CD4-positive, alpha-beta memory T cell (primary cell): ENCODE results near the gene AGK. TPM values are rescaled to one million over a fixed set of nuclear protein-coding genes. Genes with fewer than 3 reads are reported as not detected.

Experiments used
- CTCF ChIA-PET: fragments of 350-600 bp; sonication (Branson Sonifier 250); formaldehyde crosslinking; loops from one replicate; lab custom pipeline; 2021; ENCODE audit warnings: inconsistent platforms; ENCODE audit not compliant: partially characterized antibody; lab: Charles Lee
- POLR2A ChIA-PET: fragments of 350-600 bp; sonication (Branson Sonifier 250); formaldehyde crosslinking; loops from one replicate; lab custom pipeline; 2021; ENCODE audit not compliant: partially characterized antibody; lab: Charles Lee
- DNase-seq, 5 donors: peaks; one replicate each; pipeline versions ENCODE4 v3.0.0 to v3.0.0-alpha.2; 2020 to 2022; ENCODE audit warnings: mixed read lengths in 1 of 5
- H3K27ac ChIP-seq: one replicate; pipeline ENCODE4 v1.7.0; 2013; ENCODE audit warnings: low read depth, low read length
- H3K27me3 ChIP-seq: 2 replicates; pipeline ENCODE4 v1.7.0; 2013; ENCODE audit warnings: mild to moderate bottlenecking, low read length, moderate library complexity; ENCODE audit not compliant: insufficient read depth
- H3K36me3 ChIP-seq: 2 replicates; pipeline ENCODE4 v1.7.0; 2013; ENCODE audit warnings: mild to moderate bottlenecking, low read length, moderate library complexity; ENCODE audit not compliant: insufficient read depth
- H3K4me1 ChIP-seq: 2 replicates; pipeline ENCODE4 v1.7.0; 2013; ENCODE audit warnings: mild to moderate bottlenecking, low read length, moderate library complexity; ENCODE audit not compliant: insufficient read depth
- H3K4me3 ChIP-seq, 2 donors: one replicate each; pipeline ENCODE4 v1.7.0; 2013; ENCODE audit warnings: low read length in 2 of 2, mild to moderate bottlenecking in 1 of 2
- H3K9me3 ChIP-seq, 2 donors: one replicate each; pipeline ENCODE4 v1.7.0; 2013; ENCODE audit warnings: low read length in 2 of 2, control low read depth in 1 of 2; ENCODE audit not compliant: control insufficient read depth in 1 of 2
- H3K27ac Mint-ChIP-seq, 7 donors: one replicate each; pipeline ENCODE4 v1.8.0; 2020 to 2021; ENCODE audit warnings: mixed read lengths in 7 of 7, mild to moderate bottlenecking in 6 of 7, inconsistent platforms in 3 of 7, moderate library complexity in 3 of 7
- H3K27me3 Mint-ChIP-seq, 2 donors: one replicate each; pipeline ENCODE4 v1.8.0; 2020 to 2021; ENCODE audit warnings: mixed read lengths in 2 of 2
- H3K36me3 Mint-ChIP-seq, 2 donors: one replicate each; pipeline ENCODE4 v1.8.0; 2020 to 2021; ENCODE audit warnings: mixed read lengths in 2 of 2, inconsistent platforms in 1 of 2, mild to moderate bottlenecking in 1 of 2
- H3K4me1 Mint-ChIP-seq, 4 donors: one replicate each; pipeline ENCODE4 v1.8.0; 2020 to 2021; ENCODE audit warnings: mixed read lengths in 4 of 4, mild to moderate bottlenecking in 1 of 4
- H3K4me3 Mint-ChIP-seq, 8 donors: one replicate each; pipeline ENCODE4 v1.8.0; 2020 to 2021; ENCODE audit warnings: mixed read lengths in 8 of 8, mild to moderate bottlenecking in 7 of 8, moderate library complexity in 6 of 8, inconsistent platforms in 3 of 8
- H3K9me3 Mint-ChIP-seq, 8 donors: one replicate each; pipeline ENCODE4 v1.8.0; 2020 to 2021; ENCODE audit warnings: mixed read lengths in 8 of 8, mild to moderate bottlenecking in 5 of 8, inconsistent platforms in 3 of 8, moderate library complexity in 1 of 8
- intact Hi-C: fragments of 100-400 bp; cut with micrococcal nuclease; formaldehyde crosslinking; loops from one replicate; pipeline ENCODE4 v1.15.1; 2023
- polyA plus RNA-seq, 2 donors: library from polyadenylated mRNA; unstranded; fragments of 300-500 nt; fragmentation: Illumina TruSeq; gene quantifications; one replicate each; pipeline ENCODE4 v1.2.3, GENCODE V29; 2021
- total RNA-seq, 2 experiments: library from RNA; stranded (reverse); gene quantifications; one replicate each; pipeline ENCODE4 v1.2.3, GENCODE V29; 2021

Gene AGK
- total and polyA plus RNA-seq, 4 experiments from 2014 or later = 28.1 to 33.8 (median 29.2) TPM

- CTCF ChIA-PET = interaction anchor here (0.9 kb wide), 1 partner anchor 18 kb away, joined by 7 read pairs; no protein-coding TSS in a partner anchor
- no peaks in the 10 kb centered on the region for H3K27me3 Mint-ChIP-seq
Observed at GRCh38 chr7:141673346-141673745, 122.1 kb downstream of the AGK start.

GRCh38 chr7:141674171-141674671 is 123.0 kb downstream of the AGK start:
- Histone ChIP-seq H3K4me1 (no peaks in the 10 kb centered on the region), H3K9me3 (no peaks in the 10 kb centered on the region), H3K27ac (no peak overlapping the region), H3K36me3 (peaks cover 6% of the 10 kb centered on the region), H3K27me3 (no peaks in the 10 kb centered on the region), H3K4me3 (no peak overlapping the region)
- CTCF ChIA-PET = interaction anchor here (0.8 kb wide), 1 partner anchor 140 kb away, joined by 3 read pairs; no protein-coding TSS in a partner anchor
- Mint-ChIP-seq H3K27me3 (no peaks in the 10 kb centered on the region), H3K4me1 (no peaks in the 10 kb centered on the region), H3K36me3 (peaks cover 23 to 45% of the 10 kb centered on the region in 2 donors), H3K27ac (peak overlapping the region in 2 of 7 donors; percentile 47 to 51), H3K4me3 (no peak overlapping the region), H3K9me3 (no peaks in the 10 kb centered on the region)
- intact Hi-C loops = no loop called here
- POLR2A ChIA-PET = no interaction called here
- no peak for DNase-seq

More at GRCh38 chr7:141673346-141673745, 122.1 kb downstream of the AGK start:
- Mint-ChIP-seq H3K4me3 (no peak overlapping the region), H3K36me3 (peaks cover 19 to 49% of the 10 kb centered on the region in 2 donors), H3K27ac (no peak overlapping the region), H3K9me3 (no peaks in the 10 kb centered on the region), H3K4me1 (peaks cover 0 to 2% (median 0%) of the 10 kb centered on the region in 4 donors)
- H3K4me3 ChIP-seq = no peak overlapping the region
- no peak for DNase-seq
- no peaks in the 10 kb centered on the region for H3K9me3 ChIP-seq
- peaks cover 6% of the 10 kb centered on the region for H3K36me3 ChIP-seq
- H3K27ac ChIP-seq = no peak overlapping the region
- POLR2A ChIA-PET = no interaction called here
- intact Hi-C loops = no loop called here
- no peaks in the 10 kb centered on the region for H3K4me1 ChIP-seq
- no peaks in the 10 kb centered on the region for H3K27me3 ChIP-seq

- Histone ChIP-seq H3K27ac (no peak overlapping the region), H3K36me3 (peaks cover 6% of the 10 kb centered on the region), H3K27me3 (no peaks in the 10 kb centered on the region), H3K9me3 (no peaks in the 10 kb centered on the region), H3K4me3 (no peak overlapping the region), H3K4me1 (no peaks in the 10 kb centered on the region)
- intact Hi-C loops = no loop called here
- H3K4me1 Mint-ChIP-seq = no peaks in the 10 kb centered on the region
- peak overlapping the region in 2 of 7 donors; percentile 32 to 51 for H3K27ac Mint-ChIP-seq
- CTCF ChIA-PET = interaction anchor here (0.8 kb wide), 1 partner anchor 141 kb away, joined by 3 read pairs; no protein-coding TSS in a partner anchor
- POLR2A ChIA-PET = no interaction called here
- peaks cover 23 to 45% of the 10 kb centered on the region in 2 donors for H3K36me3 Mint-ChIP-seq
- no peaks in the 10 kb centered on the region for H3K9me3 Mint-ChIP-seq
- H3K27me3 Mint-ChIP-seq = no peaks in the 10 kb centered on the region
- no peak for DNase-seq
- no peak overlapping the region for H3K4me3 Mint-ChIP-seq
Observed at GRCh38 chr7:141674702-141675101, 123.5 kb downstream of the AGK start.

DNA sequence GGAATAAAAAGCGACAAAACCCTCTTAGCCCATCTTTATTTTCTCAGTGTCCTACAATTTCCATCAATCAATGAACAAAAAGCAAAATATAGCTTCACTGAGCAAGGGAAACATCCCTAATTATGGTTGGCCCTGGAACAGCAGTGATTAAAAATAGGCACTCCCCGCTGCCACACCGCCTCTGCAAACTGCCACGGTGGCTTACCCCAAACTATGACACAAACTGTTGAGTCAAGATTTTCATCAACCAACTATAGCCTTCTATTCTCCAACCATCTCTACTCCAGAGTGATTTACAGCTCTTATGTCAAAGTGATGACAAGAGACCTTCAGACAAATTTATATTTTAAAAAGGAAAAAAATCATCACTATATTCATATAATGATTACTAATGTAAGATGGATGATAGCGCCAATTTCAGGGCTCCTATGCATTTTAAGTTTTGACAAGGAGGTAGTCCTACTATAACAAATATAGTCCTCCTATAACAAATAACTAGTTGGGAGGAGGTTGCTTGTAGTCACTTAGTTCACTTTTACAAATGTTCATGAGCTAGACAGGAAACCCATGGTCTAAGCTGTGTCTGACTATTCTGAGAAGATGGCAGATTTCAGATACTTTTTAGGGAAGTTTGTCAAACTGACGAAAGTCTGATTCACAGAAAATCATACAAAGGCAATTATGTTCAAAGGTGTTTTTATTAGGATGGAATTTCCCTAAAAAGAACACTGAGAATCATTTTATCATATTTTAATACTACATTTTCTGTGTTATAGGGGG is 124.4 kb downstream of the AGK start:
- Histone ChIP-seq H3K36me3 (peaks cover 4% of the 10 kb centered on the region), H3K9me3 (no peaks in the 10 kb centered on the region), H3K4me1 (no peaks in the 10 kb centered on the region), H3K4me3 (no peak overlapping the region), H3K27me3 (no peaks in the 10 kb centered on the region), H3K27ac (no peak overlapping the region)
- intact Hi-C loops = no loop called here
- peak overlapping the region in 1 of 7 donors; percentile 10 for H3K27ac Mint-ChIP-seq
- ChIA-PET CTCF (no interaction called here), POLR2A (no interaction called here)
- no peak overlapping the region for H3K4me3 Mint-ChIP-seq
- no peaks in the 10 kb centered on the region for H3K9me3 Mint-ChIP-seq
- H3K27me3 Mint-ChIP-seq = no peaks in the 10 kb centered on the region
- DNase-seq = no peak
- H3K36me3 Mint-ChIP-seq = peaks cover 27 to 51% of the 10 kb centered on the region in 2 donors
- peaks cover 0 to 4% (median 0%) of the 10 kb centered on the region in 4 donors for H3K4me1 Mint-ChIP-seq

DNA sequence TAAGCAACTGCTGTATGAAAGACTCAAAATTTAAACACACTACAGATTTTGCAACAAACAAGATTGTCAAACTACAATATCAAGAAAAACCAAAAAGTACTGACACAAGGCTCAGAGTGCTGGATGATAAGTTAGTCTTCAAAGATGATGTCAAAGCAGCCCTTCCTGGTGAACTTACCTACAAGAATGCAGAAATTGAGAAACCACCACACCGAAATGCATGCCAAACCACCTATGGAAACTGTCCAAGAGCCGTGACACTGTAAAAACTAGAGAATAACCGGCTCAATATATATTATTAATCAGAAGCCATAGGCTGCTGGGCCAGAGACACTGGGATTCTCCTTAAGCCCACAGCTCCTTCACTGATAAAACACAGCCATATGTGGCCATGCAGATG is 125.4 kb downstream of the AGK start:
- Histone ChIP-seq H3K4me3 (no peak overlapping the region), H3K9me3 (no peaks in the 10 kb centered on the region), H3K4me1 (no peaks in the 10 kb centered on the region), H3K36me3 (no peaks in the 10 kb centered on the region), H3K27me3 (no peaks in the 10 kb centered on the region), H3K27ac (no peak overlapping the region)
- CTCF ChIA-PET = no interaction called here
- peaks cover 0 to 6% (median 0%) of the 10 kb centered on the region in 4 donors for H3K4me1 Mint-ChIP-seq
- no peaks in the 10 kb centered on the region for H3K9me3 Mint-ChIP-seq
- H3K36me3 Mint-ChIP-seq = peaks cover 34 to 55% of the 10 kb centered on the region in 2 donors
- no peaks in the 10 kb centered on the region for H3K27me3 Mint-ChIP-seq
- POLR2A ChIA-PET = no interaction called here
- no peak for DNase-seq
- H3K27ac Mint-ChIP-seq = peak overlapping the region in 2 of 7 donors; percentile 4 to 25
- no peak overlapping the region for H3K4me3 Mint-ChIP-seq
- intact Hi-C loops = no loop called here

- Histone ChIP-seq H3K27ac (no peak overlapping the region), H3K4me1 (no peaks in the 10 kb centered on the region), H3K9me3 (no peaks in the 10 kb centered on the region), H3K27me3 (no peaks in the 10 kb centered on the region), H3K4me3 (no peak overlapping the region), H3K36me3 (no peaks in the 10 kb centered on the region)
- intact Hi-C loops = no loop called here
- H3K36me3 Mint-ChIP-seq = peaks cover 41 to 52% of the 10 kb centered on the region in 2 donors
- POLR2A ChIA-PET = no interaction called here
- H3K4me3 Mint-ChIP-seq = no peak overlapping the region
- CTCF ChIA-PET = no interaction called here
- no peaks in the 10 kb centered on the region for H3K27me3 Mint-ChIP-seq
- H3K9me3 Mint-ChIP-seq = no peaks in the 10 kb centered on the region
- DNase-seq = no peak
- peak overlapping the region in 1 of 7 donors; percentile 86 for H3K27ac Mint-ChIP-seq
- peaks cover 0 to 8% (median 0%) of the 10 kb centered on the region in 4 donors for H3K4me1 Mint-ChIP-seq
Observed at GRCh38 chr7:141679014-141679413, 127.8 kb downstream of the AGK start.

GRCh38 chr7:141685285-141686023 is 134.2 kb downstream of the AGK start:
- POLR2A ChIA-PET = interaction anchor here (1.6 kb wide), 1 partner anchor 52 kb away, joined by 3 read pairs; the partner anchor contains the start of gene SSBP1
- intact Hi-C loops = no loop called here

More at GRCh38 chr7:141685285-141686023, 134.2 kb downstream of the AGK start:
- peaks cover 14% of the 10 kb centered on the region for H3K36me3 ChIP-seq
- Mint-ChIP-seq H3K27me3 (no peaks in the 10 kb centered on the region), H3K4me3 (no peak overlapping the region), H3K27ac (peak overlapping the region in 1 of 7 donors; percentile 43), H3K9me3 (no peaks in the 10 kb centered on the region), H3K36me3 (peaks cover 52 to 57% of the 10 kb centered on the region in 2 donors), H3K4me1 (peaks cover 5 to 23% (median 13%) of the 10 kb centered on the region in 4 donors)
- CTCF ChIA-PET = interaction anchor here (1.3 to 1.4 kb wide), 3 partner anchors 23 to 52 kb away, joined by 3 to 5 read pairs (median 3); partner anchors contain the start of gene WEE2
- no peaks in the 10 kb centered on the region for H3K9me3 ChIP-seq
- H3K4me3 ChIP-seq = no peak overlapping the region
- H3K27me3 ChIP-seq = no peaks in the 10 kb centered on the region
- H3K4me1 ChIP-seq = no peaks in the 10 kb centered on the region
- no peak for DNase-seq
- no peak overlapping the region for H3K27ac ChIP-seq
